GM12874 (cell line): ENCODE measurements around the gene TBC1D20.

ENCODE experiments used
- CTCF ChIP-seq: IDR thresholded peaks from 2 replicates; pipeline ENCODE4 v1.5.1; 2011; ENCODE audit warnings: low read depth, mild to moderate bottlenecking, control low read depth, low read length, moderate library complexity; ENCODE audit not compliant: insufficient read depth

Gene TBC1D20

GRCh38 chr20:402496-402885 is 59.8 kb downstream of the TBC1D20 start:
- no peak for TF ChIP-seq CTCF

GRCh38 chr20:401682-402495 is 60.4 kb downstream of the TBC1D20 start:
- no peak for TF ChIP-seq CTCF

- no peak for TF ChIP-seq CTCF
Measured at GRCh38 chr20:400454-401275, 61.7 kb downstream of the TBC1D20 start.

- no peak for TF ChIP-seq CTCF
Measured at GRCh38 chr20:400128-400453, 62.2 kb downstream of the TBC1D20 start.

GRCh38 chr20:399182-399707 is 63.1 kb downstream of the TBC1D20 start:
- no peak for TF ChIP-seq CTCF

- TF ChIP-seq CTCF: no peak
Measured at GRCh38 chr20:397432-398237, 64.7 kb downstream of the TBC1D20 start.
